RWPE2 (cell line): ENCODE data around the gene ADCY2.

Experiments
- ATAC-seq: fragments of 200-7000 bp; cut with Tn5 transposase; 3 replicates; pipeline ENCODE4 v1.9.1; 2021; ENCODE audit warnings: low read depth
- DNase-seq: peaks from one replicate; pipeline ENCODE4 v3.0.0-alpha.2; 2020; ENCODE audit warnings: low spot score
- H3K27ac ChIP-seq: fragments of 450-650 bp; 2 replicates; pipeline ENCODE4 v1.5.1; 2017; ENCODE audit warnings: mild to moderate bottlenecking; ENCODE audit not compliant: poor library complexity, severe bottlenecking
- H3K27me3 ChIP-seq: fragments of 250-450 bp; sonication (Bioruptor Pico); 2 replicates; pipeline ENCODE4 v1.5.1; 2021; ENCODE audit warnings: mild to moderate bottlenecking, moderate library complexity; ENCODE audit not compliant: insufficient read depth, poor library complexity, severe bottlenecking
- H3K36me3 ChIP-seq: fragments of 250-450 bp; sonication (Bioruptor Pico); 2 replicates; pipeline ENCODE4 v1.5.1; 2020; ENCODE audit warnings: low read depth, mild to moderate bottlenecking, moderate library complexity
- H3K4me1 ChIP-seq: fragments of 250-450 bp; sonication (Bioruptor Pico); 2 replicates; pipeline ENCODE4 v1.5.1; 2021; ENCODE audit warnings: mild to moderate bottlenecking, moderate library complexity; ENCODE audit not compliant: insufficient read depth, poor library complexity, severe bottlenecking
- H3K4me3 ChIP-seq: fragments of 250-450 bp; sonication (Bioruptor Pico); 2 replicates; pipeline ENCODE4 v1.5.1; 2021; ENCODE audit warnings: mild to moderate bottlenecking, moderate library complexity; ENCODE audit not compliant: severe bottlenecking
- H3K9me3 ChIP-seq: fragments of 250-450 bp; sonication (Bioruptor Pico); 2 replicates; pipeline ENCODE4 v1.5.1; 2021; ENCODE audit warnings: mild to moderate bottlenecking, moderate library complexity; ENCODE audit not compliant: severe bottlenecking
- TF ChIP-seq, protein P1 (sequence below): fragments of 450-650 bp; IDR thresholded peaks from one replicate; pipeline ENCODE4 v1.5.1; 2017; ENCODE audit warnings: mild to moderate bottlenecking, moderate library complexity; ENCODE audit not compliant: poor library complexity, severe bottlenecking

Gene ADCY2

GRCh38 chr5:7877851-7878250 lies 481.9 kb downstream of the ADCY2 start:
- peaks cover 2% of the 10 kb centered on the region for H3K4me1 ChIP-seq
- peaks cover 100% of the 10 kb centered on the region for H3K36me3 ChIP-seq
- no peak overlapping the region for H3K4me3 ChIP-seq
- ATAC-seq: no peak
- TF ChIP-seq, protein P1, sequence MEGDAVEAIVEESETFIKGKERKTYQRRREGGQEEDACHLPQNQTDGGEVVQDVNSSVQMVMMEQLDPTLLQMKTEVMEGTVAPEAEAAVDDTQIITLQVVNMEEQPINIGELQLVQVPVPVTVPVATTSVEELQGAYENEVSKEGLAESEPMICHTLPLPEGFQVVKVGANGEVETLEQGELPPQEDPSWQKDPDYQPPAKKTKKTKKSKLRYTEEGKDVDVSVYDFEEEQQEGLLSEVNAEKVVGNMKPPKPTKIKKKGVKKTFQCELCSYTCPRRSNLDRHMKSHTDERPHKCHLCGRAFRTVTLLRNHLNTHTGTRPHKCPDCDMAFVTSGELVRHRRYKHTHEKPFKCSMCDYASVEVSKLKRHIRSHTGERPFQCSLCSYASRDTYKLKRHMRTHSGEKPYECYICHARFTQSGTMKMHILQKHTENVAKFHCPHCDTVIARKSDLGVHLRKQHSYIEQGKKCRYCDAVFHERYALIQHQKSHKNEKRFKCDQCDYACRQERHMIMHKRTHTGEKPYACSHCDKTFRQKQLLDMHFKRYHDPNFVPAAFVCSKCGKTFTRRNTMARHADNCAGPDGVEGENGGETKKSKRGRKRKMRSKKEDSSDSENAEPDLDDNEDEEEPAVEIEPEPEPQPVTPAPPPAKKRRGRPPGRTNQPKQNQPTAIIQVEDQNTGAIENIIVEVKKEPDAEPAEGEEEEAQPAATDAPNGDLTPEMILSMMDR: no peak
- no peak for DNase-seq
- no peak overlapping the region for H3K27ac ChIP-seq
- no peaks in the 10 kb centered on the region for H3K9me3 ChIP-seq
- H3K27me3 ChIP-seq: no peaks in the 10 kb centered on the region

GRCh38 chr5:7878381-7878873 lies 482.5 kb downstream of the ADCY2 start:
- H3K27ac ChIP-seq: no peak overlapping the region
- TF ChIP-seq, protein P1: no peak
- H3K36me3 ChIP-seq: peaks cover 98% of the 10 kb centered on the region
- ATAC-seq (peak; percentile 68), DNase-seq (no peak)
- H3K4me3 ChIP-seq: no peak overlapping the region
- H3K4me1 ChIP-seq: peaks cover 2% of the 10 kb centered on the region
- H3K9me3 ChIP-seq: no peaks in the 10 kb centered on the region
- H3K27me3 ChIP-seq: no peaks in the 10 kb centered on the region
